Activated T-helper 1 cell treated with anti-CD3 and anti-CD28 coated beads, Interleukin-2, amount 50 U/mL, for 16 hours (primary cell): ENCODE measurements around the gene SPACA9.

Experiments used
- DNase-seq, 2 donors: peaks; one replicate each; pipeline ENCODE4 v3.0.0-alpha.2; 2020; ENCODE audit warnings: low read depth in 1 of 2, low spot score in 1 of 2

SPACA9 gene

GRCh38 chr9:132892400-132892799 lies 13.7 kb downstream of the SPACA9 start:
- no peak for DNase-seq

GRCh38 chr9:132894346-132894745 lies 15.6 kb downstream of the SPACA9 start:
- DNase-seq: no peak

GRCh38 chr9:132894862-132895835 lies 16.5 kb downstream of the SPACA9 start:
- no peak for DNase-seq

GRCh38 chr9:132896264-132896663 lies 17.6 kb downstream of the SPACA9 start:
- no peak for DNase-seq

- DNase-seq: no peak
Observed at GRCh38 chr9:132896906-132897305, 18.2 kb downstream of the SPACA9 start.

- no peak for DNase-seq
Observed at GRCh38 chr9:132898051-132898450, 19.4 kb downstream of the SPACA9 start.

- peak; percentile 48 to 54 for DNase-seq
Observed at GRCh38 chr9:132901858-132902831, 23.4 kb downstream of the SPACA9 start.

- DNase-seq: no peak
Observed at GRCh38 chr9:132903574-132904492, 25.1 kb downstream of the SPACA9 start.

- no peak for DNase-seq
Observed at GRCh38 chr9:132905726-132906125, 27.0 kb downstream of the SPACA9 start.

GRCh38 chr9:132908635-132909034 lies 29.9 kb downstream of the SPACA9 start:
- no peak for DNase-seq

GRCh38 chr9:132909311-132909710 lies 30.6 kb downstream of the SPACA9 start:
- DNase-seq: no peak

GRCh38 chr9:132910376-132910775 lies 31.7 kb downstream of the SPACA9 start:
- DNase-seq: no peak

- no peak for DNase-seq
Observed at GRCh38 chr9:132912131-132912530, 33.4 kb downstream of the SPACA9 start.

- no peak for DNase-seq
Observed at GRCh38 chr9:132914924-132915323, 36.2 kb downstream of the SPACA9 start.

GRCh38 chr9:132919614-132920268 lies 41.0 kb downstream of the SPACA9 start:
- DNase-seq: no peak

- DNase-seq: no peak
Observed at GRCh38 chr9:132923346-132923902, 44.7 kb downstream of the SPACA9 start.

GRCh38 chr9:132927704-132928103 lies 49.0 kb downstream of the SPACA9 start:
- no peak for DNase-seq

GRCh38 chr9:132931178-132931735 lies 52.6 kb downstream of the SPACA9 start:
- no peak for DNase-seq

- no peak for DNase-seq
Observed at GRCh38 chr9:132935026-132935425, 56.3 kb downstream of the SPACA9 start.
